Sigmoid colon (tissue), 7 donors: ENCODE measurements around the gene UBA3. TPM values are rescaled to one million over a fixed set of nuclear protein-coding genes. Genes with fewer than 3 reads are reported as not detected.

Experiments used
- DNase-seq: peaks from one replicate; pipeline ENCODE4 v3.0.0-alpha.2; 2019
- H3K27ac ChIP-seq, 4 donors: fragments of 200-600 bp; sonication (generic); one replicate each; pipeline ENCODE4 v1.5.1; 2016 to 2019; ENCODE audit warnings: mild to moderate bottlenecking in 1 of 4
- H3K27me3 ChIP-seq, 3 donors: fragments of 200-600 bp; sonication (generic); one replicate each; pipeline ENCODE4 v1.5.1; 2019; ENCODE audit warnings: mild to moderate bottlenecking in 1 of 3
- H3K36me3 ChIP-seq, 4 donors: fragments of 200-600 bp; sonication (generic); one replicate each; pipeline ENCODE4 v1.5.1; 2016 to 2019
- H3K4me1 ChIP-seq, 4 donors: fragments of 200-600 bp; sonication (generic); one replicate each; pipeline ENCODE4 v1.5.1; 2017 to 2019
- H3K4me3 ChIP-seq, 4 donors: fragments of 200-600 bp; sonication (generic); one replicate each; pipeline ENCODE4 v1.5.1; 2017 to 2019; ENCODE audit warnings: mild to moderate bottlenecking in 2 of 4, moderate library complexity in 1 of 4
- H3K9me3 ChIP-seq, 4 donors: fragments of 200-600 bp in 3 of 4; sonication (generic) in 3 of 4; one replicate each; pipeline versions ENCODE4 v1.5.1 to v1.6.1; 2013 to 2019
- CTCF ChIP-seq, 4 experiments: fragments of 450-650 bp in 3 of 4; fragments of 200-600 bp in 1 of 4; IDR thresholded peaks; one replicate each; pipeline ENCODE4 v1.5.1; 2016 to 2019; ENCODE audit warnings: antibody characterized with exemption in 4 of 4, mild to moderate bottlenecking in 3 of 4, moderate library complexity in 2 of 4
- EP300 ChIP-seq, 4 donors: sonication (generic); formaldehyde crosslinking; IDR thresholded peaks; one replicate each; pipeline ENCODE4 v1.6.1; 2017; ENCODE audit warnings: antibody characterized with exemption in 4 of 4
- POLR2A ChIP-seq, 2 donors: fragments of 450-650 bp; IDR thresholded peaks; one replicate each; pipeline ENCODE4 v1.6.1; 2016; ENCODE audit warnings: antibody characterized with exemption in 2 of 2, mild to moderate bottlenecking in 2 of 2, moderate library complexity in 2 of 2
- POLR2AphosphoS5 ChIP-seq, 4 donors: sonication (generic); formaldehyde crosslinking; IDR thresholded peaks; one replicate each; pipeline ENCODE4 v1.6.1; 2017; ENCODE audit warnings: antibody characterized with exemption in 4 of 4
- WGBS, 2 donors: extraction: QIAGEN DNeasy Blood & Tissue Kit; methylation state at CpG; one replicate each; pipeline ENCODE4 v1.1.7; 2013; 5-methylcytosine and 5-hydroxymethylcytosine counted together
- intact Hi-C: fragments of 100-400 bp; cut with DNase I; formaldehyde crosslinking; loops from one replicate; pipeline ENCODE4 v1.15.1; 2023
- polyA plus RNA-seq, 3 donors: library from polyadenylated mRNA; stranded (reverse); fragments of 200-250 nt; gene quantifications; one replicate each; pipeline ENCODE4 v1.2.3, GENCODE V29; 2013
- total RNA-seq, 4 donors: library from RNA; depleted of rRNA; stranded (reverse); fragments of >200 nt; gene quantifications; one replicate each; pipeline ENCODE4 v1.1.0, GENCODE V29; 2016
- donor health status: healthy with polysubstance abuse.
- donor health status: Bipolar disorder and iron deficiency.
- donor health status: healthy.

The UBA3 gene
- total and polyA plus RNA-seq, 7 donors: 36.6 to 84.9 (median 54.6) TPM

GRCh38 chr3:69104586-69104985 is 24.4 kb upstream of the UBA3 start:
- no peaks in the 10 kb centered on the region for H3K9me3 ChIP-seq
- WGBS, 2 donors: 83 to 85% methylated on average over 8 of the region's 8 CpGs
- no peak for TF ChIP-seq POLR2A (IDR thresholded peaks at IDR 0.05)
- no peak for TF ChIP-seq POLR2AphosphoS5 (IDR thresholded peaks at IDR 0.05)
- no peak for TF ChIP-seq EP300 (IDR thresholded peaks at IDR 0.05)
- TF ChIP-seq CTCF (IDR thresholded peaks at IDR 0.05): no peak
- no peak for DNase-seq
- no peaks in the 10 kb centered on the region for H3K27me3 ChIP-seq
- H3K4me3 ChIP-seq: no peak overlapping the region
- peaks cover 0 to 15% (median 11%) of the 10 kb centered on the region in 4 donors for H3K4me1 ChIP-seq
- H3K27ac ChIP-seq: no peak overlapping the region
- H3K36me3 ChIP-seq: peaks cover 0 to 33% (median 15%) of the 10 kb centered on the region in 4 donors
- intact Hi-C loops: no loop called here

GRCh38 chr3:69103123-69103522 is 23.0 kb upstream of the UBA3 start:
- H3K9me3 ChIP-seq: no peaks in the 10 kb centered on the region
- H3K27me3 ChIP-seq: no peaks in the 10 kb centered on the region
- peaks cover 0 to 15% (median 11%) of the 10 kb centered on the region in 4 donors for H3K4me1 ChIP-seq
- DNase-seq: no peak
- 88 to 91% methylated on average over 3 of the region's 3 CpGs for WGBS, 2 donors
- intact Hi-C loops: no loop called here
- TF ChIP-seq CTCF (IDR thresholded peaks at IDR 0.05) (no peak), EP300 (IDR thresholded peaks at IDR 0.05) (no peak), POLR2A (IDR thresholded peaks at IDR 0.05) (no peak), POLR2AphosphoS5 (IDR thresholded peaks at IDR 0.05) (no peak)
- peaks cover 0 to 33% (median 15%) of the 10 kb centered on the region in 4 donors for H3K36me3 ChIP-seq
- no peak overlapping the region for H3K4me3 ChIP-seq
- no peak overlapping the region for H3K27ac ChIP-seq

GRCh38 chr3:69102384-69102783 is 22.2 kb upstream of the UBA3 start:
- Histone ChIP-seq H3K9me3 (no peaks in the 10 kb centered on the region), H3K36me3 (peaks cover 0 to 33% (median 15%) of the 10 kb centered on the region in 4 donors), H3K27me3 (no peaks in the 10 kb centered on the region), H3K4me1 (peaks cover 0 to 15% (median 11%) of the 10 kb centered on the region in 4 donors), H3K4me3 (no peak overlapping the region), H3K27ac (no peak overlapping the region)
- intact Hi-C loops: no loop called here
- no peak for DNase-seq
- WGBS, 2 donors: 96% methylated on average over 4 of the region's 4 CpGs
- TF ChIP-seq POLR2A (IDR thresholded peaks at IDR 0.05) (no peak), POLR2AphosphoS5 (IDR thresholded peaks at IDR 0.05) (no peak), CTCF (IDR thresholded peaks at IDR 0.05) (no peak), EP300 (IDR thresholded peaks at IDR 0.05) (no peak)

- Histone ChIP-seq H3K36me3 (peaks cover 0 to 30% (median 14%) of the 10 kb centered on the region in 4 donors), H3K4me3 (no peak overlapping the region), H3K9me3 (no peaks in the 10 kb centered on the region), H3K27me3 (no peaks in the 10 kb centered on the region), H3K27ac (no peak overlapping the region), H3K4me1 (peaks cover 0 to 25% (median 17%) of the 10 kb centered on the region in 4 donors)
- TF ChIP-seq POLR2AphosphoS5 (IDR thresholded peaks at IDR 0.05): no peak
- TF ChIP-seq POLR2A (IDR thresholded peaks at IDR 0.05): no peak
- no peak for TF ChIP-seq EP300 (IDR thresholded peaks at IDR 0.05)
- TF ChIP-seq CTCF (IDR thresholded peaks at IDR 0.05): no peak
- 94% methylated on average over 4 of the region's 4 CpGs for WGBS, 2 donors
- no peak for DNase-seq
- intact Hi-C loops: no loop called here
Observed at GRCh38 chr3:69099576-69099975, 19.4 kb upstream of the UBA3 start.
